ENCODE results near the gene ZFP14.
A peak's percentile ranks its signal among the peaks of the same experiment; 100 is the strongest.

The ZFP14 gene

GRCh38 chr19:36401475-36401874 lies 22.5 kb upstream of the ZFP14 start:
- Histone ChIP-seq H3K36me3 (ENCODE audit: insufficient read depth, low read length) (peaks cover 88% of the 10 kb centered on the region), H3K9ac (ENCODE audit: low read depth, low read length) (no peak overlapping the region), H3K9me3 (ENCODE audit: insufficient read depth, low read depth, low read length) (peaks cover 14% of the 10 kb centered on the region; the same call in 1 of the 2 replicates), H3K4me3 (ENCODE audit: low read length) (no peak overlapping the region), H3K4me1 (ENCODE audit: insufficient read depth, low read length) (no peaks in the 10 kb centered on the region), H3K27me3 (ENCODE audit: insufficient read depth, low read length) (no peaks in the 10 kb centered on the region), H3K27ac (ENCODE audit: low read depth, low read length) (no peak overlapping the region)
- 96% methylated on average over 7 of the region's 7 CpGs for WGBS

GRCh38 chr19:36398571-36398970 lies 19.6 kb upstream of the ZFP14 start:
- Histone ChIP-seq H3K9me3 (ENCODE audit: insufficient read depth, low read depth, low read length) (peaks cover 36% of the 10 kb centered on the region), H3K9ac (ENCODE audit: low read depth, low read length) (no peak overlapping the region), H3K27me3 (ENCODE audit: insufficient read depth, low read length) (no peaks in the 10 kb centered on the region), H3K4me1 (ENCODE audit: insufficient read depth, low read length) (no peaks in the 10 kb centered on the region), H3K27ac (ENCODE audit: low read depth, low read length) (no peak overlapping the region), H3K4me3 (ENCODE audit: low read length) (no peak overlapping the region), H3K36me3 (ENCODE audit: insufficient read depth, low read length) (peaks cover 81% of the 10 kb centered on the region)
- WGBS, result over 99% methylated on average over 3 of the region's 3 CpGs

- Histone ChIP-seq H3K27ac (ENCODE audit: low read depth, low read length) (no peak overlapping the region), H3K27me3 (ENCODE audit: insufficient read depth, low read length) (no peaks in the 10 kb centered on the region), H3K36me3 (ENCODE audit: insufficient read depth, low read length) (peaks cover 63% of the 10 kb centered on the region), H3K4me3 (ENCODE audit: low read length) (no peak overlapping the region), H3K4me1 (ENCODE audit: insufficient read depth, low read length) (no peaks in the 10 kb centered on the region), H3K9me3 (ENCODE audit: insufficient read depth, low read depth, low read length) (peaks cover 68% of the 10 kb centered on the region), H3K9ac (ENCODE audit: low read depth, low read length) (no peak overlapping the region)
- WGBS, result 94% methylated on average over 7 of the region's 11 CpGs
These were observed 14.1 kb upstream of the ZFP14 start for GRCh38 chr19:36392916-36393673.

GRCh38 chr19:36379510-36379819 lies 464 bp upstream of the ZFP14 start:
- H3K9ac ChIP-seq (ENCODE audit: low read depth, low read length), result peak overlapping the region; percentile 50
- H3K27ac ChIP-seq (ENCODE audit: low read depth, low read length), result no peak overlapping the region
- peak overlapping the region; percentile 90 for H3K4me3 ChIP-seq (ENCODE audit: low read length)
- no peaks in the 10 kb centered on the region for H3K9me3 ChIP-seq (ENCODE audit: insufficient read depth, low read depth, low read length)
- H3K4me1 ChIP-seq (ENCODE audit: insufficient read depth, low read length), result 0 out of 2 replicates have a peak, but pooled peaks cover 6% of the 10 kb centered on the region
- 79% methylated on average over 10 of the region's 10 CpGs for WGBS
- no peaks in the 10 kb centered on the region for H3K36me3 ChIP-seq (ENCODE audit: insufficient read depth, low read length)
- H3K27me3 ChIP-seq (ENCODE audit: insufficient read depth, low read length), result no peaks in the 10 kb centered on the region

- no peaks in the 10 kb centered on the region for H3K27me3 ChIP-seq (ENCODE audit: insufficient read depth, low read length)
- no peaks in the 10 kb centered on the region for H3K9me3 ChIP-seq (ENCODE audit: insufficient read depth, low read depth, low read length)
- peak overlapping the region; percentile 90 for H3K4me3 ChIP-seq (ENCODE audit: low read length)
- H3K27ac ChIP-seq (ENCODE audit: low read depth, low read length), result no peak overlapping the region
- H3K4me1 ChIP-seq (ENCODE audit: insufficient read depth, low read length), result 0 out of 2 replicates have a peak, but pooled peaks cover 6% of the 10 kb centered on the region
- no peaks in the 10 kb centered on the region for H3K36me3 ChIP-seq (ENCODE audit: insufficient read depth, low read length)
- H3K9ac ChIP-seq (ENCODE audit: low read depth, low read length), result 0 out of 2 replicates have a peak overlapping the region, but pooled peaks have one; percentile 75
- 88% methylated on average over 9 of the region's 10 CpGs for WGBS
These were observed 1.3 kb downstream of the ZFP14 start for GRCh38 chr19:36377541-36378178.

GRCh38 chr19:36373638-36374156 lies 5.3 kb downstream of the ZFP14 start:
- whole genome bisulfite sequencing, result 93% methylated on average over 5 of the region's 5 CpGs
- H3K9me3 ChIP-seq (ENCODE audit: insufficient read depth, low read depth, low read length), result no peaks in the 10 kb centered on the region
- no peak overlapping the region for H3K27ac ChIP-seq (ENCODE audit: low read depth, low read length)
- H3K4me1 ChIP-seq (ENCODE audit: insufficient read depth, low read length), result 0 out of 2 replicates have a peak, but pooled peaks cover 6% of the 10 kb centered on the region
- no peaks in the 10 kb centered on the region for H3K36me3 ChIP-seq (ENCODE audit: insufficient read depth, low read length)
- H3K27me3 ChIP-seq (ENCODE audit: insufficient read depth, low read length), result no peaks in the 10 kb centered on the region
- no peak overlapping the region for H3K9ac ChIP-seq (ENCODE audit: low read depth, low read length)
- H3K4me3 ChIP-seq (ENCODE audit: low read length), result no peak overlapping the region

- no peaks in the 10 kb centered on the region for H3K9me3 ChIP-seq (ENCODE audit: insufficient read depth, low read depth, low read length)
These were observed 7.1 kb downstream of the ZFP14 start for GRCh38 chr19:36371886-36372285.

GRCh38 chr19:36363845-36364244 lies 15.2 kb downstream of the ZFP14 start:
- H3K4me3 ChIP-seq (ENCODE audit: low read length), result no peak overlapping the region
- H3K9ac ChIP-seq (ENCODE audit: low read depth, low read length), result no peak overlapping the region
- no peaks in the 10 kb centered on the region for H3K9me3 ChIP-seq (ENCODE audit: insufficient read depth, low read depth, low read length)
- no peaks in the 10 kb centered on the region for H3K27me3 ChIP-seq (ENCODE audit: insufficient read depth, low read length)
- 92% methylated on average over 6 of the region's 6 CpGs for WGBS
- H3K36me3 ChIP-seq (ENCODE audit: insufficient read depth, low read length), result peaks cover 46% of the 10 kb centered on the region
- H3K4me1 ChIP-seq (ENCODE audit: insufficient read depth, low read length), result no peaks in the 10 kb centered on the region
- H3K27ac ChIP-seq (ENCODE audit: low read depth, low read length), result no peak overlapping the region

More at GRCh38 chr19:36371886-36372285, 7.1 kb downstream of the ZFP14 start:
- Histone ChIP-seq H3K9ac (ENCODE audit: low read depth, low read length) (no peak overlapping the region), H3K27me3 (ENCODE audit: insufficient read depth, low read length) (no peaks in the 10 kb centered on the region), H3K27ac (ENCODE audit: low read depth, low read length) (no peak overlapping the region), H3K4me1 (ENCODE audit: insufficient read depth, low read length) (no peaks in the 10 kb centered on the region), H3K4me3 (ENCODE audit: low read length) (no peak overlapping the region), H3K36me3 (ENCODE audit: insufficient read depth, low read length) (peaks cover 4% of the 10 kb centered on the region; the same call in 1 of the 2 replicates)

- Histone ChIP-seq H3K9me3 (ENCODE audit: insufficient read depth, low read depth, low read length) (peaks cover 36% of the 10 kb centered on the region), H3K27me3 (ENCODE audit: insufficient read depth, low read length) (no peaks in the 10 kb centered on the region), H3K4me3 (ENCODE audit: low read length) (no peak overlapping the region), H3K27ac (ENCODE audit: low read depth, low read length) (no peak overlapping the region), H3K9ac (ENCODE audit: low read depth, low read length) (no peak overlapping the region), H3K36me3 (ENCODE audit: insufficient read depth, low read length) (peaks cover 47% of the 10 kb centered on the region), H3K4me1 (ENCODE audit: insufficient read depth, low read length) (no peaks in the 10 kb centered on the region)
- 90% methylated on average over 9 of the region's 10 CpGs for WGBS
These were observed 38.1 kb downstream of the ZFP14 start for GRCh38 chr19:36340786-36341372.

GRCh38 chr19:36331353-36332228 lies 47.4 kb downstream of the ZFP14 start:
- peaks cover 10% of the 10 kb centered on the region; the same call in 1 of the 2 replicates for H3K4me1 ChIP-seq (ENCODE audit: insufficient read depth, low read length)
- no peaks in the 10 kb centered on the region for H3K27me3 ChIP-seq (ENCODE audit: insufficient read depth, low read length)
- H3K9ac ChIP-seq (ENCODE audit: low read depth, low read length), result peak overlapping the region; percentile 92
- peak overlapping the region; percentile 76 for H3K4me3 ChIP-seq (ENCODE audit: low read length)
- under 1% methylated on average over 43 of the region's 43 CpGs for WGBS
- no peaks in the 10 kb centered on the region for H3K9me3 ChIP-seq (ENCODE audit: insufficient read depth, low read depth, low read length)
- peak overlapping the region; percentile 78 for H3K27ac ChIP-seq (ENCODE audit: low read depth, low read length)
- H3K36me3 ChIP-seq (ENCODE audit: insufficient read depth, low read length), result peaks cover 45% of the 10 kb centered on the region
